Nephron (organoid): Measurements from ENCODE around the gene ARX.

Source experiments
- H3K27ac Mint-ChIP-seq, 3 experiments: 2 replicates each; pipeline ENCODE4 v1.8.0; 2020; ENCODE audit warnings: mixed read lengths in 3 of 3, mild to moderate bottlenecking in 2 of 3, moderate library complexity in 1 of 3
- H3K27me3 Mint-ChIP-seq: 2 replicates; pipeline ENCODE4 v1.8.0; 2021; ENCODE audit warnings: low read depth, mild to moderate bottlenecking, moderate library complexity, mixed read lengths
- H3K36me3 Mint-ChIP-seq: 2 replicates; pipeline ENCODE4 v1.8.0; 2020; ENCODE audit warnings: low read depth, mixed read lengths
- H3K4me1 Mint-ChIP-seq: 2 replicates; pipeline ENCODE4 v1.8.0; 2020; ENCODE audit warnings: mixed read lengths
- H3K4me3 Mint-ChIP-seq, 3 experiments: 2 replicates each; pipeline ENCODE4 v1.8.0; 2020; ENCODE audit warnings: mild to moderate bottlenecking in 3 of 3, mixed read lengths in 3 of 3, moderate library complexity in 2 of 3
- H3K9me3 Mint-ChIP-seq: 2 replicates; pipeline ENCODE4 v1.8.0; 2020; ENCODE audit warnings: mixed read lengths
- CTCF ChIP-seq, 3 experiments: fragments of 200-600 bp; sonication (generic); IDR thresholded peaks; one replicate each; pipeline ENCODE4 v1.5.0; 2021; ENCODE audit warnings: antibody characterized with exemption in 3 of 3; ENCODE audit not compliant: unreplicated experiment in 3 of 3

ARX gene

DNA sequence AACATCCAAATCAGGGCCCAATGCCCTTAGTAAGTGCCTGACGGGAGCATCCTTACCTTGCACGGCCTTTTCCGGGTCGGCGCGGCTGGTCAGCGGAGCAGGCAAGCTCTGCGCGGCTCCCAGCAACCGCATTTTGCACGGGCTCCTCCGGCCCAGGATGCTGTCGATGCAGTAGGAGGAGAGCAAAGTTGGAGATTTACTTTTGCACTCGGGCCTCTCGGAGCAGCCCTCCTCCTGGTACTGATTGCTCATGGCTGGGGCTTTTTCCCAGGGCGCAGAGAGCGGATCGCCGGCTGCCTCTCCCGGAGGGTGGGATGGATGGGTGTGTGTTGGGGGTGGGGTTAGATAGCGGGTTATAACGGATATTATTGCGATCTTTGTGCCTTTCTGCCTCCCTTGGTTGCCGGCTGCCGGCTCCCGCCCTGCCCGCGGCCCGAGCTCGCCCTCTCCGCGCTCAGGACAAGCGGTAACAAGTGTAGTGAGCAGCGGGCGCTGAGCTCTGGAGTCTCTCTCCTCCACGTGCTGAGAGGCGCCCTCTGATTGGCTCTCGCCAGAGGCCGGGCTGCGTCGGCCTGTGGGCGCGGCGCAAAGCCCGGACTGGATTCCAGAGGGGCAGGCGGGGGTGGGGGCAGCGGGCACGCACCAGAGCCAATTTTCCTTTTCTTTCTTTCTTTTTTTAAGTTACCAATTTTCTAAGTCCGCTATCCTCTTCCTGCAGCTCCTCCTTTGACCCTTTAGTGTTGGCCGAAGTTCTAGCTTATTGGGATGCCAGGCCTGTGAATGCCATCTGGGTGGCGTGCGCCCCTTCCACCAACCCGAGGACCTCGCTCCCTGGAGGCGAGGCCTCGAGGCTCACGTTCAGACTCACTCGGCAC lies at the start of gene ARX:
Gene ARX (minus strand): TSS at position 480 of the 875 bp plus-strand sequence. CDS start 228 bp downstream, at position 252.
- Mint-ChIP-seq H3K27ac (no peak within 1 kb of the TSS), H3K4me3 (peak within 1 kb of the TSS; percentile 40 to 86 (median 80)), H3K27me3 (peaks cover 96% of the 10 kb centered on the region), H3K4me1 (peaks cover 42% of the 10 kb centered on the region), H3K36me3 (no peaks in the 10 kb centered on the region), H3K9me3 (no peaks in the 10 kb centered on the region)
- no peak for TF ChIP-seq CTCF (IDR thresholded peaks at IDR 0.05; ENCODE audit: unreplicated experiment in 3 of 3)

GRCh38 chrX:25059273-25059672 lies 43.5 kb upstream of the ARX start:
- Mint-ChIP-seq H3K27ac (no peak overlapping the region), H3K27me3 (peaks cover 5% of the 10 kb centered on the region), H3K4me3 (no peak overlapping the region), H3K4me1 (no peaks in the 10 kb centered on the region), H3K36me3 (no peaks in the 10 kb centered on the region), H3K9me3 (peaks cover 3% of the 10 kb centered on the region)
- TF ChIP-seq CTCF (IDR thresholded peaks at IDR 0.05; ENCODE audit: unreplicated experiment in 3 of 3) = no peak

DNA sequence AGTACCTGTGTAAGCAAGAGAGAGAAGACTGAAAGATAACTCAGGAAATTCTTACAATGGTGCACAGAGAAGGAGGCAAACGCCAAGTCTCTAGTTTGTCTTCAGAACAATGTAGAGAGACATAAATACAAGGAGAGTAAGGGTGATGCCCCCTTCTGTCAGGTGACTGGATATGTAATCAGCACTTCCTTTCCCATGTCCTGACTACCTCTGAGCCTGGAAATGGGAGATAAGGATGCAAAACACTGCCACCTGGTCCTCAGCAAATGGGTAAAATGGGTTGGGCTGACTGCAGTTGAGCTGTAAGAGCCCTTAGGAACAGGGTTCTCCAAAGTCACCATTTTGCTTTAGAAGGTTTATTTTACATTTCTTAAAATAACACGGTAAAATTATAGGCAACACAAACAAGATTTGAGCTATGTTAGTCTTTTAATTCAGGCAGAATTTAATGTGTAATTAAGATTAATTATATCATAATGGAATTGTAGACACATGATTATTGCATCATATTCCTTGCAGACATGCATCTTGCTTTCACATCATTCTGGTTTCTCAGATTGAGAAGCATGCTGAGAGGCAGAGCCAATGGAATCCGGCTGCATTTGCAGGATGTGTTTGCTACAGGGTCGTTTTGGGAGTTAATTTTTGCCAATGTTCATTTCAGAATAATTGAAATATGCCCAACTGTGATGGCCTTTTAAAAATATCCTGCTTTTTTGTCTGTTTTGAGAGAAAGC lies 37.2 kb upstream of the ARX start:
- Mint-ChIP-seq H3K36me3 (no peaks in the 10 kb centered on the region), H3K4me3 (no peak overlapping the region), H3K9me3 (peaks cover 9% of the 10 kb centered on the region), H3K27ac (no peak overlapping the region), H3K4me1 (peaks cover 15% of the 10 kb centered on the region), H3K27me3 (peaks cover 4% of the 10 kb centered on the region)
- TF ChIP-seq CTCF (IDR thresholded peaks at IDR 0.05; ENCODE audit: unreplicated experiment in 3 of 3) = no peak

GRCh38 chrX:25049971-25050370 lies 34.2 kb upstream of the ARX start:
- TF ChIP-seq CTCF (IDR thresholded peaks at IDR 0.05; ENCODE audit: unreplicated experiment in 3 of 3) = no peak
- H3K27me3 Mint-ChIP-seq = peaks cover 4% of the 10 kb centered on the region
- no peak overlapping the region for H3K4me3 Mint-ChIP-seq
- H3K9me3 Mint-ChIP-seq = peaks cover 6% of the 10 kb centered on the region
- H3K4me1 Mint-ChIP-seq = peaks cover 23% of the 10 kb centered on the region
- H3K27ac Mint-ChIP-seq = peak overlapping the region in 2 of 3 experiments; percentile 53 to 69
- no peaks in the 10 kb centered on the region for H3K36me3 Mint-ChIP-seq

DNA sequence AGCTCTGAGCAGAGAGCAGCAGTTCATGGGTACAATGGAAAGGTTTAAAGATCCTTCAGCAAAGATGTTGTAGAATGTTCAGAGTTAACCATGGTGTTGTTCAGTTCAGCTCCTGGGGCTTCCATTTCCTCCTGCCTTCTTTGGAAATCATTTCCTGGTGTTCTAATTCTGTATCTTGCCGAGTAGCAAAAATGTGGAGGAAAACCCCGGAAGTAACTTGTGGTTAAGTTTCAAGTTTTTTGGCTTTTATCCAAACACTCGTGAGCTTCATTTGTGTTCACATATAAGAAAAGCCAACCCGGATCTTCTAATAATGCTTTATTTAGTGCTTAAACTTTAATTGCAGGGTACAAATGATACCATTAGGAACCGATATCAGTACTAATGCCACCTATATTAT lies 33.6 kb upstream of the ARX start:
- Mint-ChIP-seq H3K27ac (peak overlapping the region in 2 of 3 experiments; percentile 53 to 69), H3K36me3 (no peaks in the 10 kb centered on the region), H3K27me3 (peaks cover 4% of the 10 kb centered on the region), H3K4me3 (no peak overlapping the region), H3K4me1 (peaks cover 23% of the 10 kb centered on the region), H3K9me3 (peaks cover 6% of the 10 kb centered on the region)
- no peak for TF ChIP-seq CTCF (IDR thresholded peaks at IDR 0.05; ENCODE audit: unreplicated experiment in 3 of 3)
